Ascending aorta (tissue), 2 donors: ENCODE data around the gene RET. TPM values are rescaled to one million over a fixed set of nuclear protein-coding genes. Genes with fewer than 3 reads are reported as not detected.
A peak's percentile ranks its signal among the peaks of the same experiment; 100 is the strongest.

Experiments
- DNase-seq, 2 donors: peaks; one replicate each; pipeline ENCODE4 v3.0.0-alpha.2; 2019; ENCODE audit warnings: low spot score in 2 of 2
- H3K27ac ChIP-seq, 2 donors: fragments of 200-600 bp; sonication (generic); one replicate each; pipeline ENCODE4 v1.5.1; 2016 to 2017; ENCODE audit warnings: mild to moderate bottlenecking in 1 of 2
- H3K27me3 ChIP-seq: fragments of 200-600 bp; sonication (generic); one replicate; pipeline ENCODE4 v1.5.1; 2017
- H3K36me3 ChIP-seq, 2 donors: fragments of 200-600 bp; sonication (generic); one replicate each; pipeline ENCODE4 v1.5.1; 2016
- H3K4me1 ChIP-seq, 2 donors: fragments of 200-600 bp; sonication (generic); one replicate each; pipeline ENCODE4 v1.5.1; 2016 to 2017; ENCODE audit warnings: mild to moderate bottlenecking in 1 of 2
- H3K4me3 ChIP-seq, 2 donors: fragments of 200-600 bp; sonication (generic); one replicate each; pipeline ENCODE4 v1.5.1; 2016 to 2017; ENCODE audit warnings: mild to moderate bottlenecking in 1 of 2
- H3K9me3 ChIP-seq, 2 donors: fragments of 200-600 bp; sonication (generic); one replicate each; pipeline ENCODE4 v1.5.1; 2016
- intact Hi-C: fragments of 100-400 bp; cut with DNase I; formaldehyde crosslinking; loops from one replicate; pipeline ENCODE4 v1.15.1; 2023
- total RNA-seq: library from RNA; depleted of rRNA; stranded (reverse); fragments of >200 nt; gene quantifications from one replicate; pipeline ENCODE4 v1.1.0, GENCODE V29; 2016
- TF ChIP-seq, protein P1 (sequence below), 3 experiments: fragments of 200-600 bp in 2 of 3; fragments of 450-650 bp in 1 of 3; sonication (generic) in 2 of 3; IDR thresholded peaks; one replicate each; pipeline ENCODE4 v1.5.1; 2016 to 2019; ENCODE audit warnings: antibody characterized with exemption in 3 of 3, mild to moderate bottlenecking in 1 of 3, moderate library complexity in 1 of 3

The RET gene
- total RNA-seq, 1 donor from 2014 or later = not detected

DNA sequence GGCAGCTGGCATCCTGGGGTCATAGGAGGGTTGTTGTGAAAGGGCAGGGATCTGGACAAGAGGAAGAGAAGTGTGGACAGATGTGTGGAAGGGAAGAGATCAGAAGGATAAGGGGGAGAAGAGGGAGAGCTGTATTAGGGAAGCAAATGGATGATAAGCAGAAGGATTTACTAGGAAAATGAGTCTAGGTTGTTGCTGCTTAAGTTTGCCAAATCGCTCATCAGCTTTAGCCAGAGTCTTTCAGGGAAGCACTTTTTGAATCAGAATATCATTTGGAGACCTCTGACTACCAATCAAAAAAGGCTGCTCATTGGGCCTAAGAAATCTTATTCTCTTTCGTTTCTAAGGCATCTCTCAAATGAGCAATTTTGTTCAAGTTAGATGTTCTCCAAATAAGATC is 58.8 kb downstream of the RET start:
- TF ChIP-seq, protein P1, sequence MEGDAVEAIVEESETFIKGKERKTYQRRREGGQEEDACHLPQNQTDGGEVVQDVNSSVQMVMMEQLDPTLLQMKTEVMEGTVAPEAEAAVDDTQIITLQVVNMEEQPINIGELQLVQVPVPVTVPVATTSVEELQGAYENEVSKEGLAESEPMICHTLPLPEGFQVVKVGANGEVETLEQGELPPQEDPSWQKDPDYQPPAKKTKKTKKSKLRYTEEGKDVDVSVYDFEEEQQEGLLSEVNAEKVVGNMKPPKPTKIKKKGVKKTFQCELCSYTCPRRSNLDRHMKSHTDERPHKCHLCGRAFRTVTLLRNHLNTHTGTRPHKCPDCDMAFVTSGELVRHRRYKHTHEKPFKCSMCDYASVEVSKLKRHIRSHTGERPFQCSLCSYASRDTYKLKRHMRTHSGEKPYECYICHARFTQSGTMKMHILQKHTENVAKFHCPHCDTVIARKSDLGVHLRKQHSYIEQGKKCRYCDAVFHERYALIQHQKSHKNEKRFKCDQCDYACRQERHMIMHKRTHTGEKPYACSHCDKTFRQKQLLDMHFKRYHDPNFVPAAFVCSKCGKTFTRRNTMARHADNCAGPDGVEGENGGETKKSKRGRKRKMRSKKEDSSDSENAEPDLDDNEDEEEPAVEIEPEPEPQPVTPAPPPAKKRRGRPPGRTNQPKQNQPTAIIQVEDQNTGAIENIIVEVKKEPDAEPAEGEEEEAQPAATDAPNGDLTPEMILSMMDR (IDR thresholded peaks at IDR 0.05) = no peak
- peaks cover 0 to 15% of the 10 kb centered on the region in 2 donors for H3K4me1 ChIP-seq
- H3K27me3 ChIP-seq = no peaks in the 10 kb centered on the region
- intact Hi-C loops = loop anchor here (5.0 to 10.0 kb wide), 2 partner anchors 439 to 583 kb away; partner anchors contain the start of gene ZNF239
- H3K9me3 ChIP-seq = no peaks in the 10 kb centered on the region
- DNase-seq = no peak
- no peak overlapping the region for H3K4me3 ChIP-seq
- no peak overlapping the region for H3K27ac ChIP-seq
- no peaks in the 10 kb centered on the region for H3K36me3 ChIP-seq

DNA sequence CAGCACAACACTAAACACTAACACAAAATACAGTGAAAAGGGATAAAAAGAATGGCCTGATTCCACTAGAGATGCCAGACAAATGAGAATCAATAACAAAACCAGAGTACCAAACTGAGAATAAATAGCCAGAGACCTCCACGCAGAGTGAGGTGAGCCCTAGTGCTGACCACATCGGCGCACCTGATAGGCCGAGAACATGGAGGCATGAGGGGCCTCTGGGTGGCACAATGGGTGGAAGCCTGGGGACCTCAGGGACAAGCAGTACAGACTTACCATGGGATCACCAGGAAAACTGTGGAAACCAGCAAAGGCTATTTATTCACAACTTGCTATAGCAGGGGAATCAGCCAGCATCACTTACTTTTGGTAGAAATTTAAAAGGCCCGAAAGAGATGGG is 59.6 kb downstream of the RET start:
- Histone ChIP-seq H3K36me3 (no peaks in the 10 kb centered on the region), H3K9me3 (no peaks in the 10 kb centered on the region), H3K4me1 (peaks cover 0 to 15% of the 10 kb centered on the region in 2 donors), H3K27ac (no peak overlapping the region), H3K4me3 (no peak overlapping the region), H3K27me3 (no peaks in the 10 kb centered on the region)
- TF ChIP-seq, protein P1 (IDR thresholded peaks at IDR 0.05) = no peak
- intact Hi-C loops = loop anchor here (5.0 to 10.0 kb wide), 2 partner anchors 438 to 584 kb away; partner anchors contain the start of gene ZNF239
- no peak for DNase-seq

DNA sequence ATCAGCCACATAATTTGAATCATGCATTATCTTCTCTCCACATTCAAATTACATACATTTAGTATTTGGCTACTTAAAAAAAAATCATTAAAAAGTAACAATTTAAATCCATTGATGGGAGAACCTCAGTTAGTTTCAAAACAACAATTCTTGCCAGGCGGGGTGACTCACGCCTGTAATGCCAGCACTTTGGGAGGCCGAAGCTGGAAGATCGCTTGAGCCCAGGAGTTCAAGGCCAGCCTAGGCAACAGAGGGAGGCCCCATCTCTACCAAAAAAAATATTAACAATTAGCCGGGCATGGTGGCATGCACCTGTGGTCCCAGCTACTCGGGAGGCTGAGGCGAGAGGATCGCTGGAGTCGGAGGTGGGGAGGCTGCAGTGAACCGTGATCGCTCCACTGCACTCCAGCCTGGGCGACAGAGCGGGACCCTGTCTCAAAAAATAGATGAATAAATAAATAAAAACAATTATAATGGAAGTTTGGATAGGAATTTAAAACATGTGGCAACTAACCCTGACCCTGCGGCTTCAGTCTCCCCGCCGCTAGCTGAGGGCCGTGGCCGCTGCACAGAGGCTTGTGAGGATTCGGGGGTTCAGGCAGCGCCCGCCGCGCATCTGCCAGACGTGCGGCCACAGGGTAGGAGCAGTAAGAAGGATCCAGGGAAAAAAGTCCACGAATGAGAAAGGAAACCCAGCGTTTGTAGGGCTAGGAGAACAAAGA is 60.3 kb downstream of the RET start:
- intact Hi-C loops = loop anchor here (5.0 to 10.0 kb wide), 2 partner anchors 438 to 585 kb away; partner anchors contain the start of gene ZNF239
- Histone ChIP-seq H3K9me3 (no peaks in the 10 kb centered on the region), H3K4me1 (peaks cover 0 to 15% of the 10 kb centered on the region in 2 donors), H3K27me3 (no peaks in the 10 kb centered on the region), H3K36me3 (no peaks in the 10 kb centered on the region), H3K4me3 (peak overlapping the region; percentile 85 to 87), H3K27ac (peak overlapping the region; percentile 92 to 98)
- TF ChIP-seq, protein P1 (IDR thresholded peaks at IDR 0.05) = no peak
- DNase-seq = no peak

DNA sequence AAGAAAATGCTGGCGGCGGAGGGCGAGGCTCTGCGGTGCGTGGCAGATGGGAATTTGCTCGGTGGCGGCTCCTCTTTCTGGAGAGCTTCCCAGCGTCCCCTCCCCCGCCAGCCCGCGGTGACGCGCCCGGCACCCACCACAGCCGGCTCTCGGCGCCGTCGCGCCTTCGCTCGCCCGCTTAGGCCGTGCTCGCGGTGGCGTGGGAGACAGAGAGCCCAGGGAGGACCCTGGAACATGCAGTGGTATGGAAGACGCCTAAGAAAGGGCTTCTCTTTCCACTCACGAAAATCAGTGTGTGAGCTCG is 60.8 kb downstream of the RET start:
- Histone ChIP-seq H3K27me3 (no peaks in the 10 kb centered on the region), H3K9me3 (no peaks in the 10 kb centered on the region), H3K4me1 (peaks cover 0 to 15% of the 10 kb centered on the region in 2 donors), H3K36me3 (no peaks in the 10 kb centered on the region), H3K27ac (peak overlapping the region; percentile 92 to 98), H3K4me3 (peak overlapping the region; percentile 85 to 87)
- TF ChIP-seq, protein P1 (IDR thresholded peaks at IDR 0.05) = no peak
- intact Hi-C loops = loop anchor here (2.0 to 10.0 kb wide), 4 partner anchors 259 to 585 kb away; partner anchors contain the start of genes HNRNPF and ZNF239
- DNase-seq = no peak

DNA sequence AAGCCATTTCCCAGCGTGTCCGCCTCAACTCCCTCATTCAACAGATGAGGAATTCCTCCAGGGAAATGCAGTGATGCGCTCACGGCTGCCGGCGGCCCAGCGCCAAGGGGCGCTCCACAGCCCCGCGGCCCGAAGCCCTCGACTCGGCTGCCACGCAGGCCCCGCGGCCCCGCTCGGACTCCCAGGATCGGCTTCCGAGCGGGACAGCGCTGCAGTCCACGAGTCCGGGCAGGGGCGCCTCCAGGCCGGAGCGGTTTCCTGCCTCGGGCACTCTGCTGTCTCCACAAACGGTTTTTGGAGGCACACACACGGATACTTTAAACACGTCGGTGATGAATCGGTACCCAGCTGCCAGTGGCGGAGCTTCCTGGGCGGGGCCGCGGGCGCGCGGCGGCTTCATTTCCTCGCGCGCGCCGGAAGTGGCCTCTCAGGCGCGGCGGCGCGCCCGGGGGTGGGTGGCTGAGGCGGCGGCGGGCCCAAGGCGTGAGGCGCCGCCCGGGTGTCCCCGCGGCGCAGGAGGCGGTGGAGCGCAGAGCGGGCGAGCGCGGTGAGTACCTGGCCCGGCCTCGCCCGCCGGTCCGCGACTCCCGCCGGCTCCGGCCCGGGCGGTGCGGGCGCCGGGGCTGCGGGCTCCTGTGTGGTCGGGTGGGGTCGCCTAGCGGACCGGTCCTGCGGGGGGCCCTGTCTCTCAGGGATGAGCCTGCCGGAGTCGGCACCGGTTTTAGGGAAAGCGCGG is 61.3 kb downstream of the RET start, which contains the start of gene CSGALNACT2:
Gene CSGALNACT2 (plus strand): TSS at position 425 of the 736 bp plus-strand sequence. CDS start 16,705 bp downstream, outside the sequence.
- Histone ChIP-seq H3K4me3 (peak within 1 kb of the TSS; percentile 85 to 87), H3K4me1 (peaks cover 0 to 15% of the 10 kb centered on the region in 2 donors)
- intact Hi-C loops = loop anchor here (2.0 to 10.0 kb wide), 4 partner anchors 259 to 586 kb away; partner anchors contain the start of genes HNRNPF and ZNF239

More for the DNA sequence above, 61.3 kb downstream of the RET start, which contains the start of gene CSGALNACT2:
- Histone ChIP-seq H3K36me3 (no peaks in the 10 kb centered on the region), H3K9me3 (no peaks in the 10 kb centered on the region), H3K27me3 (no peaks in the 10 kb centered on the region), H3K27ac (peak within 1 kb of the TSS; percentile 92 to 98)
- DNase-seq = peak; percentile 64 to 95
- TF ChIP-seq, protein P1 (IDR thresholded peaks at IDR 0.05) = no peak
